Measurements from ENCODE around the gene TMEM97. TPM values are rescaled to one million over a fixed set of nuclear protein-coding genes. Genes with fewer than 3 reads are reported as not detected.

Gene TMEM97
- polyA plus RNA-seq, 1 experiment, result 16.1 TPM

DNA sequence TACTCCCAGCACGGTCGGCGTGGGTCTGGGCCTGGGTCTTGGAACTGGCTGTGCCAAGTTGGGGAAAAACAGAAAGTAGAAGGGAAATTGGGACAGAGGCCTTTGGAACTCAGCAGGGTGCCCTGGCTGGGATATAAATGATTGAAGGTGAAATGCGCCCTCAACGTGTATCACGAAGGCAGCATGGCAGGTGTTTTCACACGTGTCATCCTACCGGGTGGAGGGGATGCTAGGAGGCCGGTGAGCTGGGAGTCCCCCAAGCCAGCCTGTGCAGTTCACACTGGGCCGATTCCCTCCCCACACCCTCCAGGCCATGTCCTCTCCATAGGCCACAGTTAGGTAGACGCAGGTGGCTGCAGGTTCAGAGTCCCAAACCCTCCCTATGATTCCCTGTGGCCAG is 22.5 kb downstream of the TMEM97 start:
- ChIA-PET POLR2A (no interaction called here), CTCF (no interaction called here)
- Histone ChIP-seq H3K4me3 (ENCODE audit: low read depth, low read length) (no peak overlapping the region), H3K27ac (ENCODE audit: low read depth, low read length) (no peak overlapping the region), H3K9me3 (ENCODE audit: control insufficient read depth, insufficient read depth, low read length) (no peaks in the 10 kb centered on the region), H3K27me3 (ENCODE audit: control insufficient read depth, insufficient read depth, low read length) (no peaks in the 10 kb centered on the region)
- TF ChIP-seq, protein P1, sequence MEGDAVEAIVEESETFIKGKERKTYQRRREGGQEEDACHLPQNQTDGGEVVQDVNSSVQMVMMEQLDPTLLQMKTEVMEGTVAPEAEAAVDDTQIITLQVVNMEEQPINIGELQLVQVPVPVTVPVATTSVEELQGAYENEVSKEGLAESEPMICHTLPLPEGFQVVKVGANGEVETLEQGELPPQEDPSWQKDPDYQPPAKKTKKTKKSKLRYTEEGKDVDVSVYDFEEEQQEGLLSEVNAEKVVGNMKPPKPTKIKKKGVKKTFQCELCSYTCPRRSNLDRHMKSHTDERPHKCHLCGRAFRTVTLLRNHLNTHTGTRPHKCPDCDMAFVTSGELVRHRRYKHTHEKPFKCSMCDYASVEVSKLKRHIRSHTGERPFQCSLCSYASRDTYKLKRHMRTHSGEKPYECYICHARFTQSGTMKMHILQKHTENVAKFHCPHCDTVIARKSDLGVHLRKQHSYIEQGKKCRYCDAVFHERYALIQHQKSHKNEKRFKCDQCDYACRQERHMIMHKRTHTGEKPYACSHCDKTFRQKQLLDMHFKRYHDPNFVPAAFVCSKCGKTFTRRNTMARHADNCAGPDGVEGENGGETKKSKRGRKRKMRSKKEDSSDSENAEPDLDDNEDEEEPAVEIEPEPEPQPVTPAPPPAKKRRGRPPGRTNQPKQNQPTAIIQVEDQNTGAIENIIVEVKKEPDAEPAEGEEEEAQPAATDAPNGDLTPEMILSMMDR (IDR thresholded peaks at IDR 0.05; ENCODE audit: low read depth, low read length), result no peak
- DNase-seq (ENCODE audit: low read depth, low spot score), result no peak

DNA sequence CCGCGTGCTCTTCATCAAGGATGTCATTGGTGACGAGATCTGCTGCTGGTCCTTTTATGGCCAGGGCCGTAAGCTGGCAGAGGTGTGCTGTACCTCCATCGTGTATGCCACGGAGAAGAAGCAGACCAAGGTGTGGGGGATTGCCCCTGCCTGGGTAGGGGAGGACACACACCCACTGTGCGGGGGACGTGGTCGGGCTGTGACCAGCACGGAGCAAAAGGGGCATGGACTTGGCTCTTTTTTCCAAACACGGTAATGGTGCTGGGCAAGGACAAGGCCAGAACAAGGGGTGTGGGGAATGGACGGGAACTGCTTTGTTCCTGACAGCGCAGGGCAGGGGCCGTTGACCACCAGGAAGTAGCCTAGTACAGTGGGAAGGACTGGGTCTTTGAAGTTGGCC is 23.3 kb downstream of the TMEM97 start:
- H3K27ac ChIP-seq (ENCODE audit: low read depth, low read length), result no peak overlapping the region
- DNase-seq (ENCODE audit: low read depth, low spot score), result no peak
- no peak overlapping the region for H3K4me3 ChIP-seq (ENCODE audit: low read depth, low read length)
- TF ChIP-seq, protein P1 (IDR thresholded peaks at IDR 0.05; ENCODE audit: low read depth, low read length), result no peak
- ChIA-PET POLR2A (no interaction called here), CTCF (no interaction called here)
- no peaks in the 10 kb centered on the region for H3K27me3 ChIP-seq (ENCODE audit: control insufficient read depth, insufficient read depth, low read length)
- H3K9me3 ChIP-seq (ENCODE audit: control insufficient read depth, insufficient read depth, low read length), result no peaks in the 10 kb centered on the region

DNA sequence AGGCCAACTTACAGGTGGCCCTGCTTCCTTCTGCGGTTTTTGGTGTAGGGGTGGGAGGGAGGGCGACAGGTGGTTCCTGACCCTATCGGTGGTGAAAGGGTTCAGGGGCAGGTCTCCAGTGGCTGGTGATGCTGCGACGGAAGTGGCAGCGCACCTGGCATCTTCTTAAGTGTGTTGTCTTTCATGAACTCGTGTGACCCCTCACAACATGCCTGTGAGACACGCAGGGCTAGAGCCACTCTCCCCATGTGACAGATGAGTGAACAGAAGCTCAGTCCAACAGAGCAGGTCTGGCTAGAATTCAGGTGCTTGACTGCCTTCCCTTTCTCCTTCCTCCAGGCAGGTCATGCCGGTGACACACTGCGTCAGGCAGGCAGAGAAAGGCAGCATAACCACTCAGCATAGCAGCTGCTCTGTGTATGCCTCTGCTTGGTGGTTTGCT is 24.5 kb downstream of the TMEM97 start:
- H3K27me3 ChIP-seq (ENCODE audit: control insufficient read depth, insufficient read depth, low read length), result no peaks in the 10 kb centered on the region
- H3K4me3 ChIP-seq (ENCODE audit: low read depth, low read length), result no peak overlapping the region
- H3K9me3 ChIP-seq (ENCODE audit: control insufficient read depth, insufficient read depth, low read length), result no peaks in the 10 kb centered on the region
- ChIA-PET CTCF (interaction anchor here (1.2 kb wide), 1 partner anchor 450 kb away, joined by 3 read pairs; no protein-coding TSS in a partner anchor), POLR2A (interaction anchor here (0.9 kb wide), 1 partner anchor 8 kb away, joined by 5 read pairs; the partner anchor contains the start of genes IFT20 and TNFAIP1)
- no peak overlapping the region for H3K27ac ChIP-seq (ENCODE audit: low read depth, low read length)
- DNase-seq (ENCODE audit: low read depth, low spot score), result no peak
- TF ChIP-seq, protein P1 (IDR thresholded peaks at IDR 0.05; ENCODE audit: low read depth, low read length), result no peak

DNA sequence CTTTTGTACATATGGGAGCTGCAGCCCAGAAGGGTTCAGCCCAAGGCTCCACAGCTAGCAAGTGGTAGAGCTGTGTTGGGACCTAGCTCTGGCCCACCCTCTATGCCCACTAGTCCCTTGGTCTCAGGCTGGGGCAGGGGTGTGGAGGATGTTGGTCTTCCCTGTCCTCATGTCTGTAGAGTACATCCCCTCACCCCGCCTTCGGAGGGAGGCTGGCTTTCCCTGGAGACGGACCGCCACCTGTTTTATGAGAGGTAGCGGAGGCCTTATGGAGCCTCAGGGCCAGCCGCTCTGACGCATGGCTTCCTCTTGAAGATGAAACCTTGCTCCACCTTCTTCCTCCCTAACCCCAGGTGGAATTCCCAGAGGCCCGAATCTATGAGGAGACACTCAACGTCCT is 25.0 kb downstream of the TMEM97 start:
- no peaks in the 10 kb centered on the region for H3K9me3 ChIP-seq (ENCODE audit: control insufficient read depth, insufficient read depth, low read length)
- POLR2A ChIA-PET, result interaction anchor here (0.9 kb wide), 1 partner anchor 9 kb away, joined by 5 read pairs; the partner anchor contains the start of genes IFT20 and TNFAIP1
- CTCF ChIA-PET, result interaction anchor here (1.2 kb wide), 1 partner anchor 450 kb away, joined by 3 read pairs; no protein-coding TSS in a partner anchor
- H3K4me3 ChIP-seq (ENCODE audit: low read depth, low read length), result no peak overlapping the region
- TF ChIP-seq, protein P1 (IDR thresholded peaks at IDR 0.05; ENCODE audit: low read depth, low read length), result no peak
- H3K27ac ChIP-seq (ENCODE audit: low read depth, low read length), result no peak overlapping the region
- no peak for DNase-seq (ENCODE audit: low read depth, low spot score)
- no peaks in the 10 kb centered on the region for H3K27me3 ChIP-seq (ENCODE audit: control insufficient read depth, insufficient read depth, low read length)

DNA sequence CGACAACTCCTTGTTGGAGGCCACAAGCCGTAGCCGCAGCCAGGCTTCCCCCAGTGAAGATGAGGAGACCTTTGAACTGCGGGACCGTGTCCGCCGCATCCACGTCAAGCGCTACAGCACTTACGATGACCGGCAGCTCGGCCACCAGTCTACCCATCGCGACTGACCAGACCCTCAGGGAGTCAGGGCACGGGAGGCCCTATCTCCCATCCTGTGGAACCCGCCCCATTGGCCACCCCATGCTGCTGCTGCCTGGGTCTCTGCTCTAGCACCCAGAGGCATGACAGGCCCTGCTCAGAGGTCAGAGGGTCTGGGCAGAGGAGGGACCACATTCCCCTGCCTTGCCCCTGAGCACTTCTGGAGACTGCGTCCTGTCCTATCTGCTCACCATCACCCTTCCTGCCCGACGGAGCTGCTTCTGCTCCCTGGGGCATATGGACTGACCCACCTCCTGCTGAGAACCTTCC is 25.5 kb downstream of the TMEM97 start:
- no peak overlapping the region for H3K4me3 ChIP-seq (ENCODE audit: low read depth, low read length)
- H3K9me3 ChIP-seq (ENCODE audit: control insufficient read depth, insufficient read depth, low read length), result no peaks in the 10 kb centered on the region
- TF ChIP-seq, protein P1 (IDR thresholded peaks at IDR 0.05; ENCODE audit: low read depth, low read length), result no peak
- ChIA-PET POLR2A (interaction anchor here (0.9 kb wide), 1 partner anchor 9 kb away, joined by 5 read pairs; the partner anchor contains the start of genes IFT20 and TNFAIP1), CTCF (no interaction called here)
- DNase-seq (ENCODE audit: low read depth, low spot score), result no peak
- no peaks in the 10 kb centered on the region for H3K27me3 ChIP-seq (ENCODE audit: control insufficient read depth, insufficient read depth, low read length)
- H3K27ac ChIP-seq (ENCODE audit: low read depth, low read length), result no peak overlapping the region

All from AG04450 (cell line).